ENCODE results near the gene AMOTL1.

Gene AMOTL1

GRCh38 chr11:94732617-94733281 lies 35.4 kb upstream of the AMOTL1 start:
- Histone ChIP-seq H2BK15ac (replicated peaks; ENCODE audit: low read depth) (peak overlapping the region; percentile 87), H3K56ac (ENCODE audit: low read length) (peak overlapping the region; percentile 52), H3K23ac (ENCODE audit: low read length) (no peak overlapping the region), H3K4me3 (ENCODE audit: low read length) (no peak overlapping the region), H4K8ac (ENCODE audit: low read depth, low read length) (no peak overlapping the region), H3K27ac (ENCODE audit: low read depth, low read length) (peak overlapping the region; percentile 79), H3K79me2 (ENCODE audit: control insufficient read depth, insufficient read depth, low read length) (no peaks in the 10 kb centered on the region), H3K36me3 (ENCODE audit: control insufficient read depth, insufficient read depth, low read length) (no peaks in the 10 kb centered on the region), H3K4me2 (ENCODE audit: low read length) (no peak overlapping the region), H3K4ac (ENCODE audit: low read depth, low read length) (peak overlapping the region; percentile 93), H3K4me1 (ENCODE audit: control insufficient read depth, low read depth, low read length) (peaks cover 28% of the 10 kb centered on the region), H3K9ac (ENCODE audit: low read length) (no peak overlapping the region), H2BK5ac (ENCODE audit: low read length) (peak overlapping the region; percentile 1), H4K5ac (ENCODE audit: low read length) (no peak overlapping the region), H2BK120ac (ENCODE audit: low read depth, low read length) (peak overlapping the region; percentile 98), H3K18ac (ENCODE audit: low read length) (peak overlapping the region; percentile 97), H2AK5ac (ENCODE audit: low read length) (peak overlapping the region; percentile 73), H3K79me1 (ENCODE audit: low read length) (no peaks in the 10 kb centered on the region), H3K27me3 (ENCODE audit: insufficient read depth, low read length, poor library complexity) (no peaks in the 10 kb centered on the region)
- no CpG with 5 or more reads among the region's 7 CpGs for WGBS (ENCODE audit: extremely low coverage, insufficient coverage, low lambda C conversion rate)
- no peak for DNase-seq

GRCh38 chr11:94734563-94735275 lies 33.4 kb upstream of the AMOTL1 start:
- Histone ChIP-seq H3K4me3 (ENCODE audit: low read length) (no peak overlapping the region), H3K4me2 (ENCODE audit: low read length) (no peak overlapping the region), H2BK5ac (ENCODE audit: low read length) (peak overlapping the region; percentile 78), H3K36me3 (ENCODE audit: control insufficient read depth, insufficient read depth, low read length) (no peaks in the 10 kb centered on the region), H3K27me3 (ENCODE audit: insufficient read depth, low read length, poor library complexity) (no peaks in the 10 kb centered on the region), H3K79me2 (ENCODE audit: control insufficient read depth, insufficient read depth, low read length) (no peaks in the 10 kb centered on the region), H2AK5ac (ENCODE audit: low read length) (peak overlapping the region; percentile 15), H3K4ac (ENCODE audit: low read depth, low read length) (peak overlapping the region; percentile 73), H3K4me1 (ENCODE audit: control insufficient read depth, low read depth, low read length) (peaks cover 35% of the 10 kb centered on the region), H3K23ac (ENCODE audit: low read length) (no peak overlapping the region), H3K9ac (ENCODE audit: low read length) (peak overlapping the region; percentile 35), H2BK15ac (replicated peaks; ENCODE audit: low read depth) (no peak overlapping the region), H2BK120ac (ENCODE audit: low read depth, low read length) (peak overlapping the region; percentile 83), H4K8ac (ENCODE audit: low read depth, low read length) (no peak overlapping the region), H4K5ac (ENCODE audit: low read length) (no peak overlapping the region), H3K56ac (ENCODE audit: low read length) (peak overlapping the region; percentile 73), H3K18ac (ENCODE audit: low read length) (peak overlapping the region; percentile 95), H3K27ac (ENCODE audit: low read depth, low read length) (peak overlapping the region; percentile 96), H3K79me1 (ENCODE audit: low read length) (no peaks in the 10 kb centered on the region)
- WGBS (ENCODE audit: extremely low coverage, insufficient coverage, low lambda C conversion rate), result no CpG with 5 or more reads among the region's 4 CpGs
- peak; percentile 99 for DNase-seq

- no CpG with 5 or more reads among the region's 4 CpGs for WGBS (ENCODE audit: extremely low coverage, insufficient coverage, low lambda C conversion rate)
- Histone ChIP-seq H3K4ac (ENCODE audit: low read depth, low read length) (no peak overlapping the region), H3K27me3 (ENCODE audit: insufficient read depth, low read length, poor library complexity) (no peaks in the 10 kb centered on the region), H3K9ac (ENCODE audit: low read length) (no peak overlapping the region), H3K27ac (ENCODE audit: low read depth, low read length) (peak overlapping the region; percentile 66), H3K4me1 (ENCODE audit: control insufficient read depth, low read depth, low read length) (peaks cover 37% of the 10 kb centered on the region), H2BK5ac (ENCODE audit: low read length) (peak overlapping the region; percentile 58), H3K23ac (ENCODE audit: low read length) (no peak overlapping the region), H2BK120ac (ENCODE audit: low read depth, low read length) (peak overlapping the region; percentile 88), H2AK5ac (ENCODE audit: low read length) (peak overlapping the region; percentile 43), H3K18ac (ENCODE audit: low read length) (no peak overlapping the region), H3K79me2 (ENCODE audit: control insufficient read depth, insufficient read depth, low read length) (no peaks in the 10 kb centered on the region), H3K36me3 (ENCODE audit: control insufficient read depth, insufficient read depth, low read length) (no peaks in the 10 kb centered on the region), H3K4me3 (ENCODE audit: low read length) (no peak overlapping the region), H3K4me2 (ENCODE audit: low read length) (no peak overlapping the region), H4K5ac (ENCODE audit: low read length) (no peak overlapping the region), H3K56ac (ENCODE audit: low read length) (peak overlapping the region; percentile 57), H3K79me1 (ENCODE audit: low read length) (no peaks in the 10 kb centered on the region), H2BK15ac (replicated peaks; ENCODE audit: low read depth) (no peak overlapping the region), H4K8ac (ENCODE audit: low read depth, low read length) (no peak overlapping the region)
- DNase-seq, result peak; percentile 47
Observed at GRCh38 chr11:94735907-94736306, 32.2 kb upstream of the AMOTL1 start.

- Histone ChIP-seq H4K5ac (ENCODE audit: low read length) (no peak overlapping the region), H3K4me2 (ENCODE audit: low read length) (no peak overlapping the region)
Observed at GRCh38 chr11:94737171-94737611, 31.0 kb upstream of the AMOTL1 start.

GRCh38 chr11:94738746-94739145 lies 29.4 kb upstream of the AMOTL1 start:
- H3K4me1 ChIP-seq (ENCODE audit: control insufficient read depth, low read depth, low read length), result peaks cover 31% of the 10 kb centered on the region
- no peaks in the 10 kb centered on the region for H3K27me3 ChIP-seq (ENCODE audit: insufficient read depth, low read length, poor library complexity)
- peak overlapping the region; percentile 80 for H2AK5ac ChIP-seq (ENCODE audit: low read length)
- no peak overlapping the region for H3K4me3 ChIP-seq (ENCODE audit: low read length)
- peak overlapping the region; percentile 38 for H2BK15ac ChIP-seq (replicated peaks; ENCODE audit: low read depth)
- no peak overlapping the region for H3K23ac ChIP-seq (ENCODE audit: low read length)
- no CpG with 5 or more reads among the region's 1 CpG for WGBS (ENCODE audit: extremely low coverage, insufficient coverage, low lambda C conversion rate)
- peak; percentile 68 for DNase-seq
- H3K36me3 ChIP-seq (ENCODE audit: control insufficient read depth, insufficient read depth, low read length), result no peaks in the 10 kb centered on the region
- H3K27ac ChIP-seq (ENCODE audit: low read depth, low read length), result peak overlapping the region; percentile 15
- no peak overlapping the region for H2BK5ac ChIP-seq (ENCODE audit: low read length)
- no peak overlapping the region for H3K4ac ChIP-seq (ENCODE audit: low read depth, low read length)
- peaks cover 3% of the 10 kb centered on the region for H3K79me1 ChIP-seq (ENCODE audit: low read length)
- peaks cover 5% of the 10 kb centered on the region for H3K79me2 ChIP-seq (ENCODE audit: control insufficient read depth, insufficient read depth, low read length)
- peak overlapping the region; percentile 61 for H3K56ac ChIP-seq (ENCODE audit: low read length)
- H2BK120ac ChIP-seq (ENCODE audit: low read depth, low read length), result no peak overlapping the region
- no peak overlapping the region for H3K9ac ChIP-seq (ENCODE audit: low read length)
- no peak overlapping the region for H4K8ac ChIP-seq (ENCODE audit: low read depth, low read length)
- H3K4me2 ChIP-seq (ENCODE audit: low read length), result no peak overlapping the region
- no peak overlapping the region for H4K5ac ChIP-seq (ENCODE audit: low read length)
- peak overlapping the region; percentile 7 for H3K18ac ChIP-seq (ENCODE audit: low read length)

More at GRCh38 chr11:94737171-94737611, 31.0 kb upstream of the AMOTL1 start:
- H4K8ac ChIP-seq (ENCODE audit: low read depth, low read length), result no peak overlapping the region
- H3K79me2 ChIP-seq (ENCODE audit: control insufficient read depth, insufficient read depth, low read length), result peaks cover 5% of the 10 kb centered on the region
- no peak overlapping the region for H3K56ac ChIP-seq (ENCODE audit: low read length)
- WGBS (ENCODE audit: extremely low coverage, insufficient coverage, low lambda C conversion rate), result no CpG with 5 or more reads among the region's 2 CpGs
- no peak overlapping the region for H3K4ac ChIP-seq (ENCODE audit: low read depth, low read length)
- DNase-seq, result peak; percentile 80
- H3K36me3 ChIP-seq (ENCODE audit: control insufficient read depth, insufficient read depth, low read length), result no peaks in the 10 kb centered on the region
- H3K23ac ChIP-seq (ENCODE audit: low read length), result no peak overlapping the region
- H3K18ac ChIP-seq (ENCODE audit: low read length), result peak overlapping the region; percentile 24
- no peak overlapping the region for H2BK5ac ChIP-seq (ENCODE audit: low read length)
- no peak overlapping the region for H3K9ac ChIP-seq (ENCODE audit: low read length)
- H3K4me3 ChIP-seq (ENCODE audit: low read length), result no peak overlapping the region
- no peak overlapping the region for H2BK120ac ChIP-seq (ENCODE audit: low read depth, low read length)
- peaks cover 2% of the 10 kb centered on the region for H3K79me1 ChIP-seq (ENCODE audit: low read length)
- H3K27me3 ChIP-seq (ENCODE audit: insufficient read depth, low read length, poor library complexity), result no peaks in the 10 kb centered on the region
- H2AK5ac ChIP-seq (ENCODE audit: low read length), result no peak overlapping the region
- H3K4me1 ChIP-seq (ENCODE audit: control insufficient read depth, low read depth, low read length), result peaks cover 39% of the 10 kb centered on the region
- H3K27ac ChIP-seq (ENCODE audit: low read depth, low read length), result no peak overlapping the region
- no peak overlapping the region for H2BK15ac ChIP-seq (replicated peaks; ENCODE audit: low read depth)

Data from mesendoderm (in vitro differentiated cells).